ENCODE data around the gene KRT3.
"Not testable (repeated sequence)": the region's sequence is repeated elsewhere in the genome, so short reads cannot be mapped to it uniquely, and the experiment has no call there.

Gene KRT3

DNA sequence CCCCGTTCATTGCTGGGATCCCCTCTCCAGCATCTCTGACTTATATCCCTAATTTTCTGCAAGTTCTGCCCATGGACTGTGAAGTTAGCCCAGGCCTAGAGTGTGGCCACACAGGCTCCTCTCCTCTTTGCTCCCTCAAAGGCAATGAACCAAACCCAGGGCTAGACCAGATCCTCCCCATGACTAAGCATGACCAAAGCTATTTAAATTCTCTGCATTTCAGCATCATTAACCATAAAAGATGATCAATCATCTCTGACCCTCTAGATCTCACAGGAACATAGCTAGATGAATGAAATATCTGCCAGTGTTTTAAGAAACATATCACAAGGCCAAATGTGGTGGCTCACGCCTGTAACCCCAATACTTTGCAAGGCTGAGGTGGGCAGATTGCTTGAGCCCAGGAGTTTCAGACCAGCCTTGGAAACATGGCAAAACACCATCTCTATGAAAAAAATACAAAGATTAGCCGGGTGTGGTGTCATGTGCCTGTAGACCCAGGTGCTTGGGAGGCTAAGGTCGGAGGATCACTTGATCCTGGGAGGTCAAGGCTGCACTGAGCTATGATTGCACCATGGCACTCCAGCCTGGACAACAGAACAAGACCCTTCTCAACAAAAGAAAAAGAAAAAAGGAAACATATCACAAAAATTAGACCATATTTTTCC is 2.2 kb upstream of the KRT3 start:
- no peak for DNase-seq (ENCODE audit: low read depth in 2 of 2)

GRCh38 chr12:52797529-52797894 is 1.6 kb upstream of the KRT3 start:
- no peak for DNase-seq (ENCODE audit: low read depth in 2 of 2)

GRCh38 chr12:52796839-52797528 is 1.1 kb upstream of the KRT3 start:
- no peak for DNase-seq (ENCODE audit: low read depth in 2 of 2)

DNA sequence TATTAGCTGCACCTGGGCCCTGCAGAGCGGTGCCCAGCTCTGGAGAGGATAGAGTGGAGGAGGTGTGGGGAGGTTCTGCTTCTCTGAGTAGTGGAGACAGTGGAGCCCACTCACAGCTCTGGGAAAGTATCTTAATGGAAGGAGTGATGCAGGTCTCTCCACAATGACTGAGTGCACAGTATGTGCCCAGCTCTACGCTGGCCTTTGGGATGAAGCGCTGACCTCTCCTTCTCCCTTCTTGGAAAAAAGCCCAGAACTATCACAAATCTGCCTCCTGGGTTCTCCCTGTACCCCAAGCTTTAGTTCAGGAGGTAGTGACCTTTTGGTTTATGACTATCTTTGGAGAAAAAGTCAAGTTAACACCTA is 495 bp upstream of the KRT3 start:
- no peak for DNase-seq (ENCODE audit: low read depth in 2 of 2)

- not testable (repeated sequence) for DNase-seq (ENCODE audit: low read depth in 2 of 2)
Measured at GRCh38 chr12:52795332-52795674, 614 bp downstream of the KRT3 start.

DNA sequence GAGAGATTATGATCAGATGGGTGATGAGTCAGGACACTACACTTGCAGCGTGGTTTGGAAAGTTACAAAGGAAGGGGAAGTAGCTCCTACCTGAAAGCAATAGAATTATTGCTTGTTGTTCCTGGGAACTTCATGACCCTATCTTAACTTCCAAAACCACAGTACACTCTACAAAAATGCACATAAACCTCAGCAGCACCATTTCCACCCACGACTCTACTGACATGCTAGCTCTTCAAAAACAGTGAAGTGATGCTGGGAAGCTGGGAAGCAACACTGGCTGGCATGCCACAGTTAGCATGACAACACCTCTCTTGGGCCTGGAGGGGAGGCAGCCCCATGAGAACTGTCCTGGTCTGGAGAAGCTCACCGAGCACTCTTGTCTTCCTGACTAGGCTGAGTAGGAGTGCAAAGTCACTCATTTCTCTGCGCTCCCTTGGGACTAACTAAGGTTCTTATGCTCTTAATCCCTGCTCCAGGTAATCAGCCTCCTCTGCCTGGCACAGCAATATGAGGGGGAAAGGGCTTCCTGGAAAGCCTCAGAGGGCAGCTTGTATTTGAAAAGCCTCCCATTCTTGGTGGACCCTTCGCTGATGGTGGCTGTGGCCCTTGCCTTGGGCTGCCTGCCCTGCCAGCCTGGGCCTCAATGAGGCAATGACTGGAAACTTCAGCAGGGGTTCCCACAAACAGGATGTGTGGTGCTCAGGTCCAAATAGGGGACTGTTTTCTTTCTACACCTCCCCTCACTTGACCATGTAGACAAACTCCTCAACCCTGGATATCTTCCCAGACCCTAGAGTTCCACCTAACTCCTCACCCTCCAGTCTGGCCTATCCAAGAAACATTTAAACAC is 1.2 kb downstream of the KRT3 start:
- no peak for DNase-seq (ENCODE audit: low read depth in 2 of 2)

DNA sequence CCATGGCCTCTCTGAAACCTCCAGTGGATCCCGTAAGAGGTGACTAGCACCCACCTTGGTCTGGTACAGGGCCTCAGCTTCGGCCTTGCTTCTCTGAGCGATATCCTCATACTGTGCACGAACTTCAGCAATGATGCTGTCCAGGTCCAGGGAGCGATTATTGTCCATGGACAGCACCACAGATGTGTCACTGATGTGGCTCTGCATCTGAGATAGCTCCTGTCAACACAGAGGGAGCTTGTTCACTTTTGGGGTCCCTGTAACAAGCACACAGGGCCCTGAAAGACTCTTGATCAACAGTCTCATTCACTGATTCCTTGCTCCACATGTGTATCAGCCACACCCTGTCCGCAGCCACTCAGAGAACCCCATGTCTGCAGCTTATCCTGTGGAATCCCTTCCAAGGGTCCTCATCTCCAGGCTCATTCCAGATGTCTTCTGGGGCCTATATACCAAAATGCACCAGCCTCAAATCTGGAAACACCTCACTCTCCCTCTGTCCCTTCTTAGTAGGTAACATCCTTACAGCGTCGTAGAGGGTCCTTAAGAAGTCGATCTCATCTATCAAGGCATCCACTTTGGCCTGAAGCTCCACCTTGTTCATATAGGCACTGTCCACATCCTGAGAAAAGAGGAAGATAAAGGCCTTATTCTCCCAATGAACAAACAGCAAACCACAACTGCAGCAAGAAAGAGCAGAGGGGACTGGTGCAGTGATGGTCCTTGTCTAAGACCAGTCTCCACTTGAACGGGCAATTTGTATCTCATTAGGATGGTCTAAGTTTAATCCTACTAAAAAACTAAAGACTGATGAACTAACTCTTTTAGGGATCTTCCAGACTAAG is 3.5 kb downstream of the KRT3 start:
- no peak for DNase-seq (ENCODE audit: low read depth in 2 of 2)

DNA sequence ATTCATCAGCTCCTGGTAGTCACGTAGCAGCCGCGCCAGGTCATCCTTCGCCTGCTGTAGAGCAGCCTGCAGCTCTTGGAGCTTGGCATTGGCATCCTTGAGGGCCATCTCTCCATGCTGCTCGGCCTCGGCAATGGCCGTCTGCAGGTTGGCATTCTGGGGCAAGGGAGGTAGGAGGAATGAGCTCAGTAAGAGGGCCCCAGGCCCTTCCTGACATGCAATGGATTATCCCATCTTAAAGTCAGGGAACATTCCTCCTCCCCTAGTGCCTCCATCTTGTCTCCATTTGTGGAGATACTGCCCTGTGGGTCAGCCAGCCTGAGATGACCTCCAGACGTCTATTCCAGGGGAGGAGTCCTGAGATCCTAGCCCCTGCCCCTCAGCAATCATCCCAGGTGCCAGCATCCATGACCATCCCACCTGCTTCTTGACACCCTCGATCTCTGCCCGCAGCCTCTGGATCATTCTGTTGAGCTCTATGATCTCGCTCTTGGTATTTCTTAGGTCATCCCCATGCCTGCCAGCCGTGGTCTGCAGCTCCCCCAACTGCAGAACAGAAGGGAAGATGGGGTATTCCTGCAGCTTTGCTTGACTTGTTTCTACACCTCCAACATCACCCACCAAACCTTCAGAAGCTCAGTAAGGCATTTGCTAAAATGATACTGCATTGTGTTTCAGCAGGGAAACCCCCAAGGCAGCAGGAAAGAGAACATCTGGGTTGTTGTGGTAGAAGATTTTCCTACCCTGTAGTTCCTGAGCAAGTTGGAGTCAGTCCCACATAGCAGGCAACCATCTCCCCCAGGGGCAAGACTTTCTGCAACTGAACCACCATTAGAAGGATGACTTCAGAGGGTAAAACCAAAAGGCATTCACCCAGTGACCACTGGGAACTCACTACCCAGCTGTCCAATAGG is 4.4 kb downstream of the KRT3 start:
- DNase-seq (ENCODE audit: low read depth in 2 of 2), result no peak

DNA sequence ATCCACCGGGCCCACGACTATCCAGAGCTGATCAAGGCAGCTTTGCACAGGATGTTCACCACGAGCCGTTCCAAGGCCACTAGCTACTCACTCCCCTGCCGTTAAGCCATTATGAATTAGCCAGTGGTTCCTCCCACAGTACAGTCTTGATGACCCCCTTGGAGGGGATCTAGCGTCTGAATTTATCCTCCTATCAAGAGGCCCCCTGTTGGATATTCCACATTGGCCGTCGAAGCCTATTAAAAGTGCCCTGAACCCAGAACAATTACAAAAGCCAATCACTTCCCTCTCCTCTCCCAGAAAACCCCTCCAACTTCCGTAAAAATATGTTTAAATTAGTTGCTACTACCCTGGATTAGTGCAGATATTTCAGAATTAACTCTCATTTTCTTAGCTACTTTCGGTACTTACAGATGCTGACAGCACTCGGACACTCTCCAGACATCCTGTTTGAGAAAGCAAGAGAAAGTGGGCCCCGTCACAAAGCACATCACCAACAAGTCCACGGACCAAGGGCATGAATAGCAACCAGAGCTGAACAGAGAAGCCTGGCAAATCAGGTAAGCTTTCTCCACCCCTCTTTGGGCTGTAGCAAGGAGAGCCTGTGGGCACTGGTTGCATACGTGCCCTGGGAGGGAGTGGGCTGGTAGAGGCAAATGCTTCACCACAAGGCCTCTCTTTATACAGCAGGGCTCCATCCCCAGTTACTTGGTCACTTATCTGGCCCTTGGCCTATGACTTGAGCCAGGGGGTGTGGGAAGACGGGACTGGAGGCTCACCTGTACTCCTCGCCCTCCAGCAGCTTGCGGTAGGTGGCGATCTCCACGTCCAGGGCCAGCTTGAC is 5.3 kb downstream of the KRT3 start:
- DNase-seq (ENCODE audit: low read depth in 2 of 2), result no peak

DNA sequence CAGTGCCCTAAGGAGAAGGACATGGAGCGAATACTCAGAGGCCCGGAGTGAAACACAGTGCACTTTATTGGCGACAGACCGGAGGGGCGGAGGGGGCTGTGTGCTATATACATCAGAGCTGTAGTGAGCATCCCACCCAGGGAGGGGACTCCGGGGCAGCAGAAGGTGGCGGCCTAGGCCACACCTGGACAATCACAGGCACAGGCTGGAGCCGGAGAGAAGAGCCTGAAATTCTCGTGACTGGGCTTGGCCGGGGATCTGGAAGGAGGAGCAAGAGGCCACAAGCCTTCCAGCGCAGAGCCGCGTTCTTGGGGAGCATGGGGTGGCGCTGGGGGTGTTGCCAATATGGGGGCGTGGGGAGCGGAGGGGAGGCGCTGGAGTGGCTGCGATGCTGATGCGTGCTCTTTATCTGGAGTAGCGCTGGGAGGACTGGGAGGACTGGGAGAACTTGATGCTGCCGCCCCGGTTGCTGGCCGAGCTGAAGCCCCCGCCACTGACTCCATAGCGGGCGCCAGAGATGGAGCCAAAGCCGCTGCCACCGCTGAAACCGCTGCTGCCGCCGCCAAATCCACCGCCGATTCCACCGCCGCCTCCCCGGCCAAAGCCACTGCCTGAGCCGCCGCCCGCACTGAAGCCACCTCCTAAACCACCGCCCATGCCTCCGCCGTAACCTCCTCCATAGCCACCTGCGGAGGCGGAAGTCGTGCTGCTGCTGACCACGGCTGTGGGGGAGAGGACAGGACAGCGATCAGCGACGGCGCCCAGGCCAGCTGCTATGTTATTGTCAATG is 6.1 kb downstream of the KRT3 start:
- DNase-seq (ENCODE audit: low read depth in 2 of 2), result no peak

- no peak for DNase-seq (ENCODE audit: low read depth in 2 of 2)
Measured at GRCh38 chr12:52788876-52789636, 6.9 kb downstream of the KRT3 start.

DNA sequence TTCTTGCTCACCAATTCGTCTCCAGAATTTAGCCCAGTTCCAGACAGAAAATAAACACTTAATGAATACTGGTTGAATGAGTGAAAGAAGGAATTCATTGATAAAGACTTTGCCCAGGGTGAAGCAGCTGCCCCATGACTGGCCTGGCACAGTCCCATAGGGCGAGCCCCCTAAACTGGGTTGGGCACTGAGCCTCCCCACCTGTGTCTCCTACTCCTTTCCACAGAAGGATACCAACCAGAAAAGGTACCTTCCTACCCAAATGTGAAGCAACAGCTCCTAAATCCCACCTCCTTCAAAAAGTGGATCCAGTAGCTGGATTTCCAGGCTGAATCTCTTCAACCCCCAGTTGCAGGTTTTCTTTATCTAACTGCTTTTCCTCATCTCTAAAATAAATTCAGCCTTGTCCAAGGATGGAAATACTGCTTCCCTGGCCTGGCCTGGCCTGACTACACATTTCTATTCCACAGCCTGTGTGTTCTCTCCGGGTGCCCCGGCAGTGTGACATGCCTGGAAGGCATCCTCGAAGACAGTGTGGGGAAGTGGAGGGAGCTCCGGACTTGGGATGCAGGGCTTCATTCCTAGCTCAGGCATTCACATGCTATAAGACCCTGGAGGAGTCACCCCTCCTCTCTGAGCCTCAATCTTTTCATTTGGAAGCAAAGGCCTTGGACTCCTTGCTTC is 7.6 kb downstream of the KRT3 start:
- DNase-seq (ENCODE audit: low read depth in 2 of 2), result no peak

DNA sequence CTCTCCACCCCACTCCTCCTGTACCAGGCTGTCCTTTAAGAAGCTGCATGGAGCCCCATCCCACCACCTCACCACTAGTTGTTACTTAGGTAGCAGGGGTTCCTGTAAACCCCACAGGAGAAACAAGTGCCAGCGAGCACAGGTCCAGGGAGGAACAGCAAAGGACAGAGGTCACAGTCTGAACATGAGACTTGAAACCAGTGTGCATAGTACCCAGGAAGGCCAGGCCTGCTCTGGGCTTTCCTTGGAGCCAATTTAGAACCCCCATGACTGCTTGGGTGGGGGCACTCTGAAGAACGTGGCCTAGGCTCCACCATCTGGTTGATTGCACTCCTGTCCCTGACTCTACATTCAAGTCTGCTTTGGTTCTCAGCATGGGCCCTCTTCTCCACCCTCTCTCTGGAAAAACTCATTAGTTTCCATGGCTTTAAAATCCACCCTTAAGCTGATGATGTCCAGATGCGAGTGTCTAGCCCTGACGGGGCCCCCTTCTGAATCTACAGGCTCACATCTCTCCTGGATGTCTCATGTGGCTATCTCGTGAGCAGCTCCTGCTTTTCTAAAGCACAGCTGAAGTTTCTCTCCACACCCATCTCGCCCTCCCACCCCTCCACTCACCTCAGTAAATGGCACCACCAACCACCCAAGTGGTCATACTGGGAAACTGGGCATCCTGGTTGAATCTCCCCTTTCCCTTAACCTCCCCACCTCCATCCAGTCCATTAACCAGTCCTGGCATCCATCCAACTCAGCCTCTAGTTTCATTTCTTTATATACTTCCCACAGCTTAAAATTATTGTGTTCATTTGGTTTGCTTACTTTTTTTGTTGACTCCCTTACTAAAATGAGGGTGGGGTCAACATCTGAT is 8.4 kb downstream of the KRT3 start:
- no peak for DNase-seq (ENCODE audit: low read depth in 2 of 2)

DNA sequence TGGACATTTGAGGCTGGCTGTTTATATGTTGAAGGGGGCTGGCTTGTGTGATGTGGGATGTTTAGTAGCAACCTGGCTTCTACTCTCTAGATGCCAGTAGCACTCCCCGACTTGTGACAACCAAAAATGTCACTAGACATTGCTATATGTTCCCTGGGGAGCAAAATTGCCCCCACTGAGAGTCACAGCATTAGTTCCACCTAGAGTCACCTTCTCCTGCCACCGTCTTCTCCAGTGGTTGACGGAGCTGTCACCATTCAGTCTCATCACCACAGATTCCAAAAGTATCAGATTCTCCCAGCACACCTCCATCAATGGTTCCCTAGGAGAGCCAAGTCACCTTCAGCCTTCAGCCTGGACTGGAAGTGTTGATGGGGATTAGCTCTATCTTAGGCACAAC is 11.0 kb downstream of the KRT3 start:
- no peak for DNase-seq (ENCODE audit: low read depth in 2 of 2)

DNA sequence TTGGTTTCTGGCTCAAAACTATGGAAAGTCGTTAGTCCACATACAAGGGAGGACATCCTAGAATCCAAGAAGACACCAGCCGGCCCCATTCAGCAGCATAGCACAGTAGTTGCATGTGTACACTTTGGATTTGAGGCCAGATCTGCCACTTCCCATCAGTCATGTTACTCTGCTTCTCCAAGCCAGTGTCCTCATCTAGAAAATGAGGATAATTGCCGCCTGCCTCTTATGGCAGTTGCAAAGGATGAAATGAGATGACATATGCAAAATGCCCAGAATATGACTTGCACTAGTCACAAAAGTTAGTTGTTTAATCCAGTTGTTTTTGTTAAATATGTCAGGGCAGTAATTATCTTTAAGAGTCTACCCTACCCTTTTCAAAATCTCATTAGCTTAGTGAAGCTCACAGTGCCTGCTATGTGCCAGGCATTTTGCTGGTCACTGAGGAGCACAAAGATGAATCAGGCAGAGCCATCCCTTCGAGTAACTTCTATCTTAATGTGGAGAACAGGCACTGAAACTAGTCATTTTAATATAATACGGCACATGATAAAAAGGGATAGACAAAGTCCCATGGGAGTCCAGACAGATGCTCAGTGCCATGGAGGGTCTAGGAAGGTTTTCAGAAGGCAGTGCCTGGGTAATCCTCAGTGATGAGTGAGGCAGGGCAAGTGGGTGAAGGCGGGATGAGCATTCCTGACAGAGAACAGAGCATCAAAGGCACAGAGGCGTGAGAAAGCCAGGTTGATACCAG is 12.2 kb downstream of the KRT3 start:
- DNase-seq (ENCODE audit: low read depth in 2 of 2), result no peak

DNA sequence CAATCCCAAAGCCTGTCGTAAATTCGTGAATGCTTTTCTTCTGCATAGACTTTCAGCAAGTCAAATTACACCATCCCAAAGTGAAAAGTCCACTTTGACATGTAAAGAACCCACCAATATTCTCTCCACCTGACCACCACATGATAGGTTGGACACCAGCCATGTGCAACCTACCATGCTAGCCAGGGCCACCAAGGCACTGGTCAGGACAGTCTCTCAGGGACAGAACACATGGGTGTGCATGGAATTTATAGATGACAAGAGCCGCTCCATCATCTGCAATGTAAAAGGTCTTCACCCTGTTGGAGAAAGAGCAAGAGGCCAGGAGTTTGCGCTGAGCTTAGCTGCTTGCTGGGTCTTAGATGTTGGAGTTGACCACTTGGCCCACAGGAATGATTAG is 13.4 kb downstream of the KRT3 start:
- DNase-seq (ENCODE audit: low read depth in 2 of 2), result no peak
